Mesendoderm (in vitro differentiated cells): ENCODE data around the gene TFR2.

Source experiments
- DNase-seq: peaks from one replicate; pipeline ENCODE4 v3.0.0; 2013
- H2AK5ac ChIP-seq: 2 replicates; pipeline ENCODE4 v1.6.1; 2013; ENCODE audit warnings: low read length, inconsistent platforms
- H2BK120ac ChIP-seq: 2 replicates; pipeline ENCODE4 v1.6.1; 2013; ENCODE audit warnings: low read depth, mild to moderate bottlenecking, low read length, moderate library complexity, mixed read lengths
- H2BK15ac ChIP-seq: replicated peaks from 2 replicates; pipeline ENCODE4 v1.6.1; 2013; ENCODE audit warnings: low read depth, mild to moderate bottlenecking, moderate library complexity
- H2BK5ac ChIP-seq: 2 replicates; pipeline ENCODE4 v1.6.1; 2013; ENCODE audit warnings: low read length, inconsistent platforms
- H3K18ac ChIP-seq: 2 replicates; pipeline ENCODE4 v1.6.1; 2013; ENCODE audit warnings: mild to moderate bottlenecking, low read length, mixed read lengths
- H3K23ac ChIP-seq: one replicate; pipeline ENCODE4 v1.6.1; 2013; ENCODE audit warnings: low read length
- H3K27ac ChIP-seq: 2 replicates; pipeline ENCODE4 v1.5.1; 2013; ENCODE audit warnings: low read depth, mild to moderate bottlenecking, inconsistent platforms, low read length, moderate library complexity
- H3K27me3 ChIP-seq: 2 replicates; pipeline ENCODE4 v1.6.1; 2013; ENCODE audit warnings: low read length, control low read depth, mild to moderate bottlenecking, inconsistent platforms; ENCODE audit not compliant: insufficient read depth, poor library complexity
- H3K36me3 ChIP-seq: 2 replicates; pipeline ENCODE4 v1.6.1; 2013; ENCODE audit warnings: low read length, inconsistent platforms; ENCODE audit not compliant: control insufficient read depth, insufficient read depth
- H3K4ac ChIP-seq: one replicate; pipeline ENCODE4 v1.6.1; 2013; ENCODE audit warnings: low read depth, mild to moderate bottlenecking, low read length, moderate library complexity
- H3K4me1 ChIP-seq: 2 replicates; pipeline ENCODE4 v1.6.1; 2013; ENCODE audit warnings: low read depth, low read length, inconsistent platforms; ENCODE audit not compliant: control insufficient read depth
- H3K4me2 ChIP-seq: 2 replicates; pipeline ENCODE4 v1.6.1; 2013; ENCODE audit warnings: low read length
- H3K4me3 ChIP-seq: 2 replicates; pipeline ENCODE4 v1.5.1; 2013; ENCODE audit warnings: mild to moderate bottlenecking, low read length
- H3K56ac ChIP-seq: one replicate; pipeline ENCODE4 v1.6.1; 2013; ENCODE audit warnings: low read length
- H3K79me1 ChIP-seq: 2 replicates; pipeline ENCODE4 v1.6.1; 2013; ENCODE audit warnings: low read length, inconsistent platforms
- H3K79me2 ChIP-seq: 2 replicates; pipeline ENCODE4 v1.6.1; 2013; ENCODE audit warnings: mild to moderate bottlenecking, low read length; ENCODE audit not compliant: control insufficient read depth, insufficient read depth
- H3K9ac ChIP-seq: 2 replicates; pipeline ENCODE4 v1.6.1; 2013; ENCODE audit warnings: low read length, inconsistent platforms
- H4K5ac ChIP-seq: one replicate; pipeline ENCODE4 v1.6.1; 2013; ENCODE audit warnings: low read length
- H4K8ac ChIP-seq: one replicate; pipeline ENCODE4 v1.6.1; 2013; ENCODE audit warnings: low read depth, mild to moderate bottlenecking, control low read depth, low read length, moderate library complexity
- WGBS: extraction: QIAGEN DNeasy Blood & Tissue Kit; methylation state at CpG from one replicate; pipeline ENCODE4 v1.1.7; 2013; ENCODE audit warnings: low lambda C conversion rate, missing lambda C conversion rate; ENCODE audit not compliant: insufficient coverage; ENCODE audit errors: extremely low coverage; 5-methylcytosine and 5-hydroxymethylcytosine counted together

Gene TFR2

GRCh38 chr7:100623951-100624824 is 17.2 kb downstream of the TFR2 start:
- Histone ChIP-seq H3K4me1 (no peaks in the 10 kb centered on the region), H3K36me3 (no peaks in the 10 kb centered on the region), H3K18ac (no peak overlapping the region), H2AK5ac (no peak overlapping the region), H2BK120ac (no peak overlapping the region), H3K27ac (no peak overlapping the region), H3K56ac (no peak overlapping the region), H3K4me3 (no peak overlapping the region), H3K23ac (no peak overlapping the region), H4K5ac (no peak overlapping the region), H3K27me3 (no peaks in the 10 kb centered on the region), H3K79me2 (no peaks in the 10 kb centered on the region), H4K8ac (no peak overlapping the region), H2BK15ac (no peak overlapping the region), H2BK5ac (no peak overlapping the region), H3K4ac (no peak overlapping the region), H3K4me2 (no peak overlapping the region), H3K9ac (no peak overlapping the region), H3K79me1 (no peaks in the 10 kb centered on the region)
- DNase-seq, result no peak
- WGBS, result no CpG with 5 or more reads among the region's 15 CpGs

- H2BK5ac ChIP-seq, result no peak overlapping the region
- WGBS, result no CpG with 5 or more reads among the region's 8 CpGs
- no peak overlapping the region for H3K56ac ChIP-seq
- no peak overlapping the region for H3K4me3 ChIP-seq
- no peak overlapping the region for H3K9ac ChIP-seq
- H4K5ac ChIP-seq, result no peak overlapping the region
- no peaks in the 10 kb centered on the region for H3K79me1 ChIP-seq
- H2BK120ac ChIP-seq, result no peak overlapping the region
- no peak overlapping the region for H3K27ac ChIP-seq
- H3K4me2 ChIP-seq, result no peak overlapping the region
- no peak overlapping the region for H2AK5ac ChIP-seq
- H3K36me3 ChIP-seq, result no peaks in the 10 kb centered on the region
- no peak overlapping the region for H3K4ac ChIP-seq
- H4K8ac ChIP-seq, result no peak overlapping the region
- H3K4me1 ChIP-seq, result no peaks in the 10 kb centered on the region
- no peaks in the 10 kb centered on the region for H3K79me2 ChIP-seq
- no peak overlapping the region for H3K23ac ChIP-seq
- DNase-seq, result no peak
- H3K27me3 ChIP-seq, result no peaks in the 10 kb centered on the region
- no peak overlapping the region for H3K18ac ChIP-seq
- H2BK15ac ChIP-seq, result no peak overlapping the region
Measured at GRCh38 chr7:100621554-100621953, 19.8 kb downstream of the TFR2 start.

- Histone ChIP-seq H2BK5ac (no peak overlapping the region), H3K79me2 (no peaks in the 10 kb centered on the region), H3K23ac (no peak overlapping the region), H3K4me3 (no peak overlapping the region), H4K5ac (no peak overlapping the region), H2BK15ac (no peak overlapping the region), H3K56ac (no peak overlapping the region), H3K27ac (no peak overlapping the region), H3K27me3 (no peaks in the 10 kb centered on the region), H3K4me1 (no peaks in the 10 kb centered on the region), H3K4me2 (no peak overlapping the region), H3K79me1 (no peaks in the 10 kb centered on the region), H3K9ac (no peak overlapping the region), H3K4ac (no peak overlapping the region), H4K8ac (no peak overlapping the region), H3K36me3 (no peaks in the 10 kb centered on the region), H2AK5ac (no peak overlapping the region), H3K18ac (no peak overlapping the region), H2BK120ac (no peak overlapping the region)
- no peak for DNase-seq
- WGBS, result no CpG with 5 or more reads among the region's 23 CpGs
Measured at GRCh38 chr7:100620804-100621203, 20.5 kb downstream of the TFR2 start.

GRCh38 chr7:100620239-100620638 is 21.1 kb downstream of the TFR2 start:
- H3K79me2 ChIP-seq, result no peaks in the 10 kb centered on the region
- H3K27me3 ChIP-seq, result no peaks in the 10 kb centered on the region
- H3K36me3 ChIP-seq, result no peaks in the 10 kb centered on the region
- DNase-seq, result no peak
- H2BK120ac ChIP-seq, result no peak overlapping the region
- no peak overlapping the region for H3K4me3 ChIP-seq
- H4K8ac ChIP-seq, result no peak overlapping the region
- no peak overlapping the region for H2AK5ac ChIP-seq
- H2BK5ac ChIP-seq, result no peak overlapping the region
- no peak overlapping the region for H3K4ac ChIP-seq
- no peak overlapping the region for H3K27ac ChIP-seq
- H3K4me2 ChIP-seq, result no peak overlapping the region
- H3K9ac ChIP-seq, result no peak overlapping the region
- no peak overlapping the region for H3K56ac ChIP-seq
- no peak overlapping the region for H2BK15ac ChIP-seq
- no peak overlapping the region for H4K5ac ChIP-seq
- H3K23ac ChIP-seq, result no peak overlapping the region
- H3K79me1 ChIP-seq, result no peaks in the 10 kb centered on the region
- H3K18ac ChIP-seq, result no peak overlapping the region
- no CpG with 5 or more reads among the region's 6 CpGs for WGBS
- no peaks in the 10 kb centered on the region for H3K4me1 ChIP-seq

- Histone ChIP-seq H3K4ac (no peak overlapping the region), H2AK5ac (no peak overlapping the region), H4K5ac (no peak overlapping the region), H3K27ac (no peak overlapping the region), H3K23ac (no peak overlapping the region), H2BK120ac (no peak overlapping the region), H2BK15ac (no peak overlapping the region), H4K8ac (no peak overlapping the region), H3K4me3 (no peak overlapping the region), H3K9ac (no peak overlapping the region), H2BK5ac (no peak overlapping the region), H3K27me3 (no peaks in the 10 kb centered on the region), H3K4me1 (no peaks in the 10 kb centered on the region), H3K79me1 (no peaks in the 10 kb centered on the region), H3K56ac (no peak overlapping the region), H3K18ac (no peak overlapping the region), H3K4me2 (no peak overlapping the region), H3K79me2 (no peaks in the 10 kb centered on the region), H3K36me3 (no peaks in the 10 kb centered on the region)
- no CpG with 5 or more reads among the region's 6 CpGs for WGBS
- DNase-seq, result no peak
Measured at GRCh38 chr7:100614308-100614861, 27.0 kb downstream of the TFR2 start.
